HCEC 1CT (cell line): ENCODE data around the gene CALN1.
"Not testable (repeated sequence)": the region's sequence is repeated elsewhere in the genome, so short reads cannot be mapped to it uniquely, and the experiment has no call there.

Experiments used
- DNase-seq: peaks from one replicate; pipeline ENCODE4 v3.0.0-alpha.2; 2017

The CALN1 gene

GRCh38 chr7:71846160-71846559 is 566.0 kb downstream of the CALN1 start:
- DNase-seq = no peak

- DNase-seq = no peak
These were observed 568.5 kb downstream of the CALN1 start for GRCh38 chr7:71843676-71844075.

GRCh38 chr7:71842786-71843185 is 569.4 kb downstream of the CALN1 start:
- DNase-seq = no peak

- no peak for DNase-seq
These were observed 569.8 kb downstream of the CALN1 start for GRCh38 chr7:71842381-71842780.

GRCh38 chr7:71835056-71835455 is 577.1 kb downstream of the CALN1 start:
- DNase-seq = no peak

GRCh38 chr7:71829515-71829914 is 582.6 kb downstream of the CALN1 start:
- DNase-seq = no peak

- no peak for DNase-seq
These were observed 583.8 kb downstream of the CALN1 start for GRCh38 chr7:71828361-71828760.

- no peak for DNase-seq
These were observed 586.0 kb downstream of the CALN1 start for GRCh38 chr7:71826141-71826540.

GRCh38 chr7:71824006-71824760 is 588.0 kb downstream of the CALN1 start:
- DNase-seq = no peak

- not testable (repeated sequence) for DNase-seq
These were observed 589.7 kb downstream of the CALN1 start for GRCh38 chr7:71822406-71822805.

GRCh38 chr7:71817916-71818315 is 594.2 kb downstream of the CALN1 start:
- no peak for DNase-seq

- DNase-seq = no peak
These were observed 604.0 kb downstream of the CALN1 start for GRCh38 chr7:71808115-71808514.

- no peak for DNase-seq
These were observed 607.9 kb downstream of the CALN1 start for GRCh38 chr7:71804256-71804655.

GRCh38 chr7:71801976-71802375 is 610.2 kb downstream of the CALN1 start:
- no peak for DNase-seq

- no peak for DNase-seq
These were observed 611.8 kb downstream of the CALN1 start for GRCh38 chr7:71800321-71800720.

GRCh38 chr7:71795410-71795809 is 616.7 kb downstream of the CALN1 start:
- no peak for DNase-seq

- DNase-seq = no peak
These were observed 618.9 kb downstream of the CALN1 start for GRCh38 chr7:71793251-71793650.

- DNase-seq = no peak
These were observed 624.6 kb downstream of the CALN1 start for GRCh38 chr7:71787513-71787912.

GRCh38 chr7:71785216-71785615 is 626.9 kb downstream of the CALN1 start:
- no peak for DNase-seq

- DNase-seq = no peak
These were observed 627.4 kb downstream of the CALN1 start for GRCh38 chr7:71784781-71785180.

- DNase-seq = no peak
These were observed 628.0 kb downstream of the CALN1 start for GRCh38 chr7:71784180-71784579.

GRCh38 chr7:71783779-71784178 is 628.4 kb downstream of the CALN1 start:
- DNase-seq = no peak

- DNase-seq = no peak
These were observed 630.1 kb downstream of the CALN1 start for GRCh38 chr7:71782051-71782450.

- DNase-seq = no peak
These were observed 631.9 kb downstream of the CALN1 start for GRCh38 chr7:71780282-71780681.

- no peak for DNase-seq
These were observed 634.9 kb downstream of the CALN1 start for GRCh38 chr7:71777278-71777677.
